Neutrophil (primary cell): ENCODE measurements around the gene TCF4.

ENCODE experiments used
- H3K27ac ChIP-seq: fragments of 200-600 bp; sonication (generic); 2 replicates; pipeline ENCODE4 v1.5.1; 2016; ENCODE audit warnings: mild to moderate bottlenecking, moderate library complexity
- H3K27me3 ChIP-seq: fragments of 200-600 bp; sonication (generic); 2 replicates; pipeline ENCODE4 v1.6.0; 2016; ENCODE audit warnings: mild to moderate bottlenecking
- H3K36me3 ChIP-seq: fragments of 200-600 bp; sonication (generic); 2 replicates; pipeline ENCODE4 v1.5.1; 2017
- H3K4me1 ChIP-seq, 2 experiments: fragments of 200-600 bp in 1 of 2; sonication (generic) in 1 of 2; 1 replicate in 1 of 2; 2 replicates in 1 of 2; pipeline versions ENCODE4 v1.5.1 to v1.6.1; 2013 to 2016; ENCODE audit warnings: low read depth in 1 of 2, low read length in 1 of 2, mild to moderate bottlenecking in 1 of 2, moderate library complexity in 1 of 2; ENCODE audit not compliant: control insufficient read depth in 1 of 2, insufficient read depth in 1 of 2
- H3K4me3 ChIP-seq, 2 experiments: fragments of 200-600 bp in 1 of 2; sonication (generic) in 1 of 2; 1 replicate in 1 of 2; 2 replicates in 1 of 2; pipeline ENCODE4 v1.5.1; 2013 to 2016; ENCODE audit warnings: low read depth in 1 of 2, low read length in 1 of 2, mild to moderate bottlenecking in 1 of 2, moderate library complexity in 1 of 2
- H3K9me3 ChIP-seq: fragments of 200-600 bp; sonication (generic); 2 replicates; pipeline ENCODE4 v1.5.1; 2016
- TF ChIP-seq, protein P1 (sequence below): fragments of 200-600 bp; sonication (generic); IDR thresholded peaks from 2 replicates; pipeline ENCODE4 v1.5.1; 2016; ENCODE audit warnings: antibody characterized with exemption

Gene TCF4

DNA sequence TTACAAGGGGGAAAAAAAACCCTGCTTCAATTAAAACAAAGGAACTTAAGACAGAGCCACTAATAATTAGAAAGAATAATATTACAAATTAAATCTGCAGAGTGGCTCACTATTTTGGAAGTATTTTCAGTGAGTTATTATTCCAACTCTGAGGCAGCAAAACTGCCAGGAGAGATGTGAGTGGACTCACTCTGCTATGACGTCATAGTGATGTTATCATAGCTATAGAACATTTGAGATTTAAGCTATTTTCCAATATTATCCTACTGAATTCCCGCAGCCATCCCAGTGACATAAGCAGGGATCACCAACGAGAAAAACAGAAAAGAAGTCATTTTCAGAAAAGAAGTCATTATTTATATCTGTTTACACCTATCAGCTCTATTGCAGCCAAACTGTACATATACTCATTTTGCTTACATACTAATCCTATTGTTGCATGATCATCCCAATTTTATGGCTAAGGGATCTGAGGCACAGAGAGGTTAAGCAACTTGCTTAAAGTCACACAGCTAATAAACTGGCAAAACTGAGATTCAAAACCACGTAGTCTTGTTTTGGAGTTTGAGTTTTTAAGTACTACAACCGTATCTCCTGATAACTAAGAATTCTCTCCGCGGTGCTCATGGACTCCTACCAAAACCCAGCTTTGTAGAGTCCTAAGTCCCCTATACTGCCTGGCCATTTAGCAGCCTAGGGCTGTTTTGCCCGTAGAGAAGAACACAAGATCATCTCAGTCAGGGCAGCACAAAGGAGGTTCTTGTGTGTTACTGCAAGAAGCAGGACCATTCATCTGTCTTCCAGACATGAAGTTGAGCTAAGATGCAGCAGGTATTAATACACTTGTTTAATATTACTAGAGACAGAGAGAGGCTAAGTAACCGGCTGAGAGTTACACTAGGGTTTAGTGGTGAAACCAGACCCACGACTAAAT lies 299.8 kb downstream of the TCF4 start:
- H3K27ac ChIP-seq: no peak overlapping the region

DNA sequence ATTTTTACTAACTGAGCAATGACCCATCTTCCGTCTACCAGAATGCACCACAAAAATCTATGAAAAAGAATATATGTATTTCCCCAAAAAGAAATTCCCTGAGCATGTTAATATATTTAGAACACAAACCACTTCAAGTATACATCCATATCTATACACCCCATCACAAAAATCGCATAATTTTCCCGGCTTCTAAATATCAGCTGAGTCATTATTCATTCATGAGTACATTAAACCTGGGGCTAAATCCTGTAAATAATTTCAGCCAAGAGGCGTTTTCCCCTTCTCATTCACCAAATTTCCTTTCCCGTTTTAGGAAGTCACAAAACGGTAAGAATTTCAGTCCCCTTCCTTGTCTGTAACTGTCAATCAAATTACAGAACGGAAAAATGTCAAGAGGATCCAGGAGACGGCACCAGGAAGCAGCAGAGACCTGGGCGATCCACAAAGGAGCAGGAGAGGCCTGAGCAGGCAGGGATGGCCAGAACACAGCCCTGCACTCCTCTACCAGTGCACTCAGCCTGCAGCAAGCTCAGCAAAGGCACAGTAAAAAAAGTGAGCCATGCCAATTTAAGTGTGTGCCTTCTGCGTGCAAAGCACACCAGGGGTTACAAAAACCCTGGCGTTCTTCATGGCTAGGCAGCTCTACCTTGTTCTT lies 300.7 kb downstream of the TCF4 start:
- TF ChIP-seq, protein P1, sequence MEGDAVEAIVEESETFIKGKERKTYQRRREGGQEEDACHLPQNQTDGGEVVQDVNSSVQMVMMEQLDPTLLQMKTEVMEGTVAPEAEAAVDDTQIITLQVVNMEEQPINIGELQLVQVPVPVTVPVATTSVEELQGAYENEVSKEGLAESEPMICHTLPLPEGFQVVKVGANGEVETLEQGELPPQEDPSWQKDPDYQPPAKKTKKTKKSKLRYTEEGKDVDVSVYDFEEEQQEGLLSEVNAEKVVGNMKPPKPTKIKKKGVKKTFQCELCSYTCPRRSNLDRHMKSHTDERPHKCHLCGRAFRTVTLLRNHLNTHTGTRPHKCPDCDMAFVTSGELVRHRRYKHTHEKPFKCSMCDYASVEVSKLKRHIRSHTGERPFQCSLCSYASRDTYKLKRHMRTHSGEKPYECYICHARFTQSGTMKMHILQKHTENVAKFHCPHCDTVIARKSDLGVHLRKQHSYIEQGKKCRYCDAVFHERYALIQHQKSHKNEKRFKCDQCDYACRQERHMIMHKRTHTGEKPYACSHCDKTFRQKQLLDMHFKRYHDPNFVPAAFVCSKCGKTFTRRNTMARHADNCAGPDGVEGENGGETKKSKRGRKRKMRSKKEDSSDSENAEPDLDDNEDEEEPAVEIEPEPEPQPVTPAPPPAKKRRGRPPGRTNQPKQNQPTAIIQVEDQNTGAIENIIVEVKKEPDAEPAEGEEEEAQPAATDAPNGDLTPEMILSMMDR: no peak
- Histone ChIP-seq H3K4me3 (no peak overlapping the region), H3K9me3 (no peaks in the 10 kb centered on the region), H3K27me3 (no peaks in the 10 kb centered on the region), H3K4me1 (no peaks in the 10 kb centered on the region), H3K27ac (no peak overlapping the region), H3K36me3 (no peaks in the 10 kb centered on the region)

More for the DNA sequence above, 299.8 kb downstream of the TCF4 start:
- Histone ChIP-seq H3K9me3 (no peaks in the 10 kb centered on the region), H3K4me3 (no peak overlapping the region), H3K27me3 (no peaks in the 10 kb centered on the region), H3K36me3 (no peaks in the 10 kb centered on the region), H3K4me1 (no peaks in the 10 kb centered on the region)
- TF ChIP-seq, protein P1: no peak

DNA sequence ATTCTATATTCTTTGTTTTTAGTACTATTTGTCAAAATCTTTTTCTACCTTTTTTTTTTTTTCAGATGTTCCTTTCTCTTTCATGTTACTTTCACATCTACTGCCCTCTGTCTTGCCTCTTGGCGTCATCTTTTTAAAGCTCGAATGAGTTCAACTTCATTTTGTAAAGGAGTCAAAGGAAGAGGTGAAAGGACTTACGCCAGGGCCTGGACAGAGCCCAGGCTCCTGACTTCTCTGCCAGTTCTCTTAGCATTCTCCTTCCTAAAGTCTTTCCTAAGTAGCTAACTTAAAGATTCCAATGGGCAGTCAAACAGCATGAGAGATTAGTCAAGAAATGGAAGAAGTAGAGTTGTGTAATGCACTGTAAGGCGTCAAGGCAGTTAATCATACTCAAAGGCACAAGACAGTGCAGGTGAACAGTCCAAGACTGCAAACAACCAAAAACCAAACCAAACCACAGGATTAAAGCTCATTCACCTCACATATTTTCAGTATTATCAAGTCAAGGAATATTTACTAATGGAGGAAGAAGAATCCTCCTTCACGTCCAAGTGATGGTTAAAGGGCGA lies 301.7 kb downstream of the TCF4 start:
- Histone ChIP-seq H3K36me3 (no peaks in the 10 kb centered on the region), H3K4me1 (no peaks in the 10 kb centered on the region), H3K4me3 (no peak overlapping the region), H3K27me3 (no peaks in the 10 kb centered on the region), H3K27ac (no peak overlapping the region), H3K9me3 (no peaks in the 10 kb centered on the region)
- TF ChIP-seq, protein P1: no peak

DNA sequence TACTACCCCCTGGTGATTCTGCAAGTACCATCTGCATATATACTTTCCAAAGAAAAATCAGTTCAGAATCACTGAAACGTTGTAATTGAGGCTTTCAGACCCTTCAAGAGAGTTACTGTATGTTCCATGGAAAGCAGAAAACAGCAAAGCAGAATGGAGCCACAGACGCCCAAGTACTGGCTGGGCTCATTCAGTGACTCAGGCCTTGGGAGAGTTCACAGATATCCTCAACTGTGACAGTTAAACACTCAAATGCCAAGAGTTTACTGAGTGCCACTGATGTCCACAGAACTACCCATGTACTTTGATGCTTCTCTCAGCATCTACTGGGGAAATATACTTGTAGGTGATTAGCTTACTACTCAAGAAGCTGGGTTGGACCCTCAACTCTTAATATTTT lies 303.4 kb downstream of the TCF4 start:
- Histone ChIP-seq H3K4me1 (no peaks in the 10 kb centered on the region), H3K4me3 (no peak overlapping the region), H3K27ac (no peak overlapping the region), H3K9me3 (no peaks in the 10 kb centered on the region), H3K36me3 (no peaks in the 10 kb centered on the region), H3K27me3 (no peaks in the 10 kb centered on the region)
- TF ChIP-seq, protein P1: no peak

DNA sequence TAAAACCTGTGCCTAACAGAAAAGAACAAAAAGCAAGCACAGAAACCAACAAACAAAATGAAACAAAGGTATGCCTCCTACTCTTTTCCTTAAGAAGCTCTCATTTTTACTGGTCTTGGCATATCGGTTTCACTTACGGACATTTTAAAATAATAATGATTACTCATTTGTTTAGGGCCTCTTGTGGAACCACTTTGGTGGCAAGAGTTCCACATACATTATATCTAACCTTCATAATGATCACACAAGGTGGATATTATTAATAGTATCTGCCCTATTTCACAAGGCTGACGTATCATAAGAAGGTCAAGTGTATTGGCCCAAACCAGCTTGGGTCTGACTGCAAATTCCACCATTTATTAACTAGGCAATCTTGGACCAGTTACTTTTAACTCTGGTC lies 304.7 kb downstream of the TCF4 start:
- TF ChIP-seq, protein P1: no peak
- no peak overlapping the region for H3K4me3 ChIP-seq
- H3K4me1 ChIP-seq: no peaks in the 10 kb centered on the region
- H3K27ac ChIP-seq: no peak overlapping the region
- no peaks in the 10 kb centered on the region for H3K36me3 ChIP-seq
- no peaks in the 10 kb centered on the region for H3K9me3 ChIP-seq
- no peaks in the 10 kb centered on the region for H3K27me3 ChIP-seq
